HG02884 (cell line): ENCODE data around the gene TSPOAP1.
A peak's percentile ranks its signal among the peaks of the same experiment; 100 is the strongest.

Experiments
- ATAC-seq: cut with Tn5 transposase; IDR thresholded peaks from one replicate; pipeline ENCODE4 v1.9.1; 2021; ENCODE audit warnings: mild to moderate bottlenecking, moderate library complexity; ENCODE audit not compliant: unreplicated experiment

Gene TSPOAP1

DNA sequence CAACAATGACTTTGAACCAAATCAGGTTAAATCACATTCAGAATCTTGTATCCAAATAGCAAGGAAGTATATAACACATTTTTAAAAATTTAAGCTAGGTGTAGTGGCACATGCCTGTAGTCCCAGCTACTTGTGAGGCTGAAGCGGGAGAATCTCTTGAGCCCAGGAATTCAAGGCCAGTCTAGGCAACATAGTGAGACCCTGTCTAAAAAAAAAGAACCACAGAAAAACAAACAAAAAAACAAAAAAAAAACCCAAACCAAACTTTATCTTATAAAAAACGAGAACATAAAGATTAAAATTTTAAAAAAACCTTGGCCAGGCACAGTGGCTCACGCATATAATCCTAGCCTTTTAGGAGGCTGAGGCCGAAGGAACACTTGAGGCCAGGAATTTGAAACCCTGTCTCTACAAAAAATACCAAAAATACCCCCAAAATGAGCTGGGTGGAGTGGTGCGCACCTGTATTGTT, 11.8 kb upstream of the TSPOAP1 start:
- ATAC-seq: no peak

DNA sequence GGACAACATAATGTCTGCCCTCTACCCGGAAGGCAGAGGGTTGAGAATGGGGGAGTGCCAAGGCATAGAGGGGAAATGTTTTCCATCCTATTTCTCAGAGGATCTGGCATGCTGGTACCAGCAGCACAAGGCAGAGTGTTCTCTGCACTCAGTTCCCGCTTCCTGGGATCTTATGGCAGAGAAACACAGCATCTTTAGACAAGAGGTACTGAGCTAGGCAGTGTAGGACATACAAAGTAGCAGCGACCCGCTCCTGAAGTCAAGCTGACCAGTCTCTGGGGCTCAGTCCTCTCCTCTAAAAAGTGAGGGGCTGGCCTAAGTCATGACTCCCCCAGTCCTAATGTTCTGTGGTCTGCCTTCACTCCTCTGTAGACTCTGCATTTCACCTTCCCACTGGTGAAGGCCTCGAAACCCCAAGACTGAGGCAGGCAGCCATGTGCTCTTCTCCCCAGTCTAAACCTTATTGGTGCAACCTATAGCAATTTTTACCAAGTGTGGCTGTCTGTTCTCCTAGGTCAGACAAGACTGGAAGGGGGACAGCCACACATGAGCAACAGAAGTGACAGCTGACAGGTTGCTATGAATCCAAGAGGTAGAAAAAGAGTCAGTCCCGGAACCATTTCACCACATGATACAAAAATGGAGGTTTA, 11.3 kb upstream of the TSPOAP1 start:
- no peak for ATAC-seq

DNA sequence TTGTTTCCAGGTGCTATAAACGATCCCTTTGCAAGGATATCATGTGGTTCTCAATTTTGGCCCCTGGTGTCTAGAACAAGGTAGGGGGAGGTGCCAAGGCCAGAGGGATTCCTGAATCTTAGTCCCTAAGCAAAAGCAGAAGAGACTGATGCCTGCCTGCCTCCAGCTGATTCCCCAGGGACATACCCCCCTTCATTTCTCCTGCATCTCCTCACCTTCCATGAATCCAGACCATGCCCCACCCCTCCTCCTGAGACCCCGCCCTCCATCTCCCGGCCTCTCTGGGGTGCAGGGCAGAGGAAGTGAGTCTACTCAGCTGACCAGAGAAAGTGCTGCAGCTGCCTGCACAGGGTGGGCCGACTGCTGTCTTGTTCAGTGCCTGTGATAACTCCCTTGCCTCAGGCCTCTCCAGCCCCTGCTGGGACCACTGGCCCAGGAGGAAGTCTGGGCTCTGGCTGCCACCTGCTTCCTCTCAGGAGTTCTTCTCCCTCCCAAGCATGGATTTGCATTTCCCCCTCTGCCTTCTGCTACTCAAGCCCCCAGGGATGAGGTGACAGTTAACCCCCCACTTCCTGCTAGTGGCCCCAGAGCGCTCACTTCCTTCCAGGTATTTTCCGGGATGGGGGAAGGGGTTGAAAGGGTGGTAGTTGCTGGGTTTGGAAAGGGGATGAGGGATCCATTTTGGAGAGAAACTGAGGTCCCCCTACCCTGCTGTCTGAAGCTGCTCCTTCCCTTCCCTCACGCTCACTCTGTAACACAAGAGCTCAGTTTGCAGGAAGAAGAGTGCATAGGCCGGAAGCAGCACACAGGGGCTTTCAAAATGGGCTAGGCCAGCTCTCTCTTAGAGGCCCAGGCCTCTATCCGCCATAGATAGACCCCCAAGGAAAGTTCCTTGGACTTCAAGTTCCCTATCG, 10.5 kb upstream of the TSPOAP1 start:
- peak; percentile 24 for ATAC-seq

DNA sequence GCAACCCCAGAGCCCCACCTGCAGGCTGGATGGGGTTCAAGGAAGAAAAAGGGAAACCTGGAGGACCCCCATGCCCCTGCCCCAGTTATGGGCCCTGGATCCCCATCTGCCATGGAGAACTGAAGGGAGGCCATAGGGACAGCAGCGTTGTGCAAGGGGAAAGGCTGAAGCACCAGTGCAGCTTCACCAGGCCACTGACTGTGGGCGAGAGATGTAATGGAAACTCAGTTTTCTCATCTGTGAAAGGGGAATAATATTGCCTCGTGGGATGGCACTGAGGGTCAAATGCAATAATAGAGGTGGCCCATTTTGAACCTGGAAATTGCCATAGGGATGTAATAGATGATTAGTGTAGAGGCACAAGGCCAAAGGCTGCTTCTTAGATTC, 9.9 kb upstream of the TSPOAP1 start:
- ATAC-seq: no peak

DNA sequence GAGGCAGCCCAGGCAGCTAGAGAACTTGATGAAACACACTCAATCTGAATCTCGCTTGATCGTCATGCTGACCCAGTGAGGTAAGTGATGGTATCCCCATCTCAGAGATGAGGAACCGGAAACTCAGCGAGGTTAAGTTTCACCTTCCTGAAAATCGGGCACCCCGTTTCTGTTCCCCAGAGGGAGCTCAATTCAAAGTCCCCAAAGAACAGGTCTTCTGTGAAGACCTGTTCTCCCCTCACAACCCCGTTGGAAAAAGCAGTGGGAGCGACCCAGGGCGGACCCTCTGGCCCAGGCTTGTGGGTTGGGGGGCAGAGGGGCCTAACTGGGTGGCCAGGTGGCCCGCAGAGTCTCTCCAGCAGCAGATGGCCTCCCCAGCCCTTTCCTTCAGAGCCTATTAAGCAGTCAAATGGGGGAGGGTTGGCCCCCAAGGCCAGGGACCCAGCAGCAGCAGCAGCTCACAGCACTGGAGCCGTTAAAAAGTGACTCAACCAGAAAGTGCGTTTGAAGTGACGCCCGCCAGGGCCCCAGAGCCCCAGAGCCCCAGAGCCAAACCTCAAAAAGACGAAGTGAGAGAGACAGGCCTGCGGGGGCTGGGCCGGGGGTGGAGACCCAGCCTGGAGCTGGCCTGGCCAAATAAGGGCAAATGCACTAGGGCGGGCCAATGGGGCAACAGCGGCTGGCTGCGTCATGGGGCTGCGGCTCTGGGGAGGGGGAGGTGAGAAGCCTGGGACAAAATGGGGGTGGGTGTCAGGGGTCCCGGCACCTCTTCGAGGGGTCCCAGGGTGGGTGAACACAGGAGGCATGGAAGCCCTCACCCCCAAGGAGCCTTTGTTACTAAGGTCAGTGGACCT, 9.2 kb upstream of the TSPOAP1 start:
- ATAC-seq: peak; percentile 41

DNA sequence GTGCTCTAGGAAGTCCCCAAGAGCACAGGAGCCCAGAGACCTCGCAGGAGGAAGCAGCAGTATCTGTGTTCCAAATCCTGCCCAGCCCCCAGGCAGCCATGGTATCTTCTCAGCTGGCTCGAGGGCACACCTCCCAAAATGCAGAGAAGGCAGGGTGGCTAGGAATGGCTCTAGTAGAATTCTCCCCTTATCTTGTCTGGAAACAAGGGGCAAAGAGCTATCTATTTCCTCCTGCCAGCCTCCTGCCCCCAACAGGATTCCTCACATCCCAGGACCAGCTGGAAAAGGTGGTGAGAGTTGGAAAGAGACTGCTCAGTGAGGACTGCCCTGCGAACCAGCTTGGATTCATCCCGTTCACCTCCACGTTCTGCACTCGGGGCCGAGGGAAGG, 8.6 kb upstream of the TSPOAP1 start:
- ATAC-seq: no peak

DNA sequence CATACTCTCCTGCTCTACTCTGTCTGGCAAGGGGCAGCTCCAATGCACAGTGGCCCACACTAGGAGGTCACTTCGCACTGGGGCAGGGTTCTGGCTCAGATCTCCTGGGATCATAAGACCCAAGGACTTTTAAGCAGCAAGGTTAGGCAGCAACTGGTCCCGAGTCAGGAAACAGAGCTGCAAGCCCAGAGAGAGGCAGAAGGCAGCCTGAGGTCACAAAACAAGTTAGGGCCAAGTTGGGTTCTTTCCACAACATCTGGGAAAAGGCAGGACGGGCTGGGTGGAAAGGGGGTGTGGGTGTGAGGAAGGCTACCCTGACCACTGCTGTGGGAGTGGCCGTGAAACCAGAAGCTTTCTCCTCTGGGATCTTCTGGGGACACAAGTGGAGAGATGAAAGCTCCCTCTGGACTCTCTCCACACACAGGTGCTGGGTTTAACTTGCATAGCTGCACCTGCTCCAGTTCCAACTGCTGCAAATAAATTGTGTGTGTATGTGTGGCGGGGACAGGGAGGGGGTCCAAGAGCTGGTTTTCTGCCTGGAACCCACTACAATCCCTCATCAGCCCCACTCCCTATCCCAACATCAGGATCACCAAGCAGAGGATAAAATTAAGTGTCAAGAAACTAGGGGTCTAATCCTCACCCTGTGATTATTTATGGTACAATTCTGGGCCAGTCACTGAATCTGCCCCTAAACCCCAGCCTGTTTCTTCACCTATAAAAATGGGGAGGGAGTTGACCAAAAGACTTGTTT, 8.0 kb upstream of the TSPOAP1 start:
- ATAC-seq: no peak

DNA sequence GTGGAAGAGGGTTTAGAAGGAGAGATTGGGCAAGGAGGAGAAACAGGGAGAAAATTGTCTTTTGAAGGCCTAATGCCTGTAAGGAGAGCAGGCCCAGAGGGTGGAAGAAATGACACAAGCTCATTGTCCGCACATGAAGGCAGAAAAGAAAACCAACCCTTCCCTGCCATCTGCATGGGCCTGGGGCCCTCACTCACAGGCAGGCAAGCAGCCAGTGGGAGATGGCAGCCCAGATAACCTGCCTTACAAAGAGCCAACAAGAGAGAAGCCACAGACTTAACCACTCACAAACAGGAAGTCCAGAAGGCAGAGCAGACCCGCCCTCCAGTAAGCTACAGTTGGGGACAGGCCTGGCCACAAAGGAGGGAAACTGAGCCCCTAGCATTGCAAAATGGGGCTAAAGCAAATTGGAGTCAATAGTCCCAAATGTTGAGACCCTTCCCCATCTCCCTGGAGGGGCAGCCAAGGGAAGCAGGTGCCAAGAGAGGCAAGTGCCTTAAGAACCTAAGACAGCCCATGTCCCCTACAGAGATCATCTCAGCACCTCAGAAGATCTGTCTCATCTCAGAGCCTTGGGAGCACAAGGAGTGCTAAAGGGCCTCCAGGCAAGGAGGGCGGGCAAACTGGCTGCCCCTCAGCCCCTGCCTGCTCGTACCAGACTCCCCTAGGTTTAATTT, 7.3 kb upstream of the TSPOAP1 start:
- no peak for ATAC-seq

DNA sequence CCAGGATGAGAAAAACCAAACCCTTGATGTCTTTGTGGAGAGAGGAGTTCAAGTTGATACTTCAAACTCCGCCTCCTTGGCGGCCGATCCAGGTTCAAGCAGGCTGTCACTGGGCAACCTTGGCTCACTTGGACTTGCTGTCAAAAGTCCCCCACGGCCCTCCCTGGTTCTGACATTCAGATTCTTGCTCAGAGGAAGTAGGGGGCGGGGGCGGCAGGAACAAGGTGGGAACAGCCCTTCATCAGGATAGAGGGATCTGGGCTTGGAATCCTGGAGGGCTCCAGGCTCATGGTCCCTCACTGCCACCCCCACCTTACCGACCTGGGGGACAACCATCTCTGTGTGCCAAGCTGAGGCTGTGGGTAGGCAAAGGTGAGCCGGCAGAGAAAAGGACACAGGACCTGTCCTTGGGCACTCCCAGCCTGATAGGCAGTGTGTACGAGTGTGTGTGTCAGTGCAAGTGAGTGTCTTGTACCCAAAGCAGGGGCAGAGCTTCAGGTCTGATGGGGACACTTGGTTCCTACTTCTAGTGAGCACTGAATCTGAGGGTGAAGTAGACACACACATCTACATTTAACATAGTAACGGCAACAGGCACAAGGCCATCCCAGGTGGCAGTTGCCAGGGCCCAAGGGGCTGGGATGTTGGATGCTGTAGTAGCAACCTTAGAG, 6.6 kb upstream of the TSPOAP1 start:
- ATAC-seq: no peak

DNA sequence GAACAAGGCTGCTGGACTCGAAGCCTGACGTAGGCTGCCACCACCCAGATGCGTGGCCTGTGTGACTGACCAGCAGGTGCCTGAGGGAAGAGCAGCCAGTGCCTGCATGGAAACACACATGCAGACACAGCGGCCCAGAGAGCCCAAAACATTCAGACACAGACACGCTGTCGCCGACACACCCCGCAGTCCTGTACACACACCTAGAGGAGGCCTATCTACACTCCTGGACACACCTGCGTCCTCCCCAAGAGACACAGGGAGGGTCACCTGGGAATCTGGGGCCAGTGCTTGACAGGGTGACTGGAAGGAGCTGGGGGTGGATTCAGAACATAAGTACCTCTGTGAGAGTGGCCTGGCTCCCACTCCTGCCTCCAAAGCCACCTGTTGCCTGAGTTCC, 6.1 kb upstream of the TSPOAP1 start:
- no peak for ATAC-seq

DNA sequence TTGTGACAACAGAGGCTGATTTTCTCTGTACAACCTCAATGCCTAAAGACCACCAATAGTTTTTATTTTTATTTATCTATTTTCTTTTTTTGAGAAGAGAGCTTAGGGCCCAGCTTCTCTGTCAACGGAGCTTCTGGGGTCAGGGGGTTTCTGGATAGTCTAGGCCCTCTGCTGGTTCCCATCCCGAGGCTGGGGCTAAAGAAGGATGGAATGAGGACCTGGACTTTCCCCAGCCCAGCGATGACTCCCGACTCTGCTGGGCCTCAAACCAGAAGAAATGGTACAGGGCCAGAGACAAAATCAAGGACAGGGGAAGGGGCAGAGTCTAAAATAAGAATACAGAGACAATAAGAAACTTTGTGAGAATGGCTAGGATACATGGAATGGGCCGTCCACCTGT, 5.7 kb upstream of the TSPOAP1 start:
- no peak for ATAC-seq

DNA sequence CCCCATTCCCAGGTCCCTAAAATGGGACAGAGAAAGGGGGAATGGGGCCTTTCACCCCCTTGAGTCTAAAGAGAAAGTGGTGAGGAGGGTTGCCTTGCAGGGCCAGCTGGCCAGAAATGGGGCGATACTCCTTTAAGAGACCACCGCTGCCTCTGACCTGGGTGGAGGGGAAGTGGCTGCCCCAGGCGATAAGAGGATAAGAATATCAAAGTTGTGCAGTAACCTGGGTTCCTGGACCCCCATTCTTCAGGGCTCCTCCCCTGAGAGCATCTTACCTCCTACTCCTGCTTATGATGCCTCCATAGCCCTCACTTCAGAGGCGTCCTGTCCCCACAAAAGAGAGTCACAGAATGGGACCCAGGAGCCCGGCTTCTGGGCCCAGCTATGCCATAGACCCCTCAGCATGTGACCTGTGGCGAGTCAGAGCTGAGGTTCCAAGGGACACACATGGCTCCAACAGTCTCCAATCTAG, 5.2 kb upstream of the TSPOAP1 start:
- no peak for ATAC-seq

DNA sequence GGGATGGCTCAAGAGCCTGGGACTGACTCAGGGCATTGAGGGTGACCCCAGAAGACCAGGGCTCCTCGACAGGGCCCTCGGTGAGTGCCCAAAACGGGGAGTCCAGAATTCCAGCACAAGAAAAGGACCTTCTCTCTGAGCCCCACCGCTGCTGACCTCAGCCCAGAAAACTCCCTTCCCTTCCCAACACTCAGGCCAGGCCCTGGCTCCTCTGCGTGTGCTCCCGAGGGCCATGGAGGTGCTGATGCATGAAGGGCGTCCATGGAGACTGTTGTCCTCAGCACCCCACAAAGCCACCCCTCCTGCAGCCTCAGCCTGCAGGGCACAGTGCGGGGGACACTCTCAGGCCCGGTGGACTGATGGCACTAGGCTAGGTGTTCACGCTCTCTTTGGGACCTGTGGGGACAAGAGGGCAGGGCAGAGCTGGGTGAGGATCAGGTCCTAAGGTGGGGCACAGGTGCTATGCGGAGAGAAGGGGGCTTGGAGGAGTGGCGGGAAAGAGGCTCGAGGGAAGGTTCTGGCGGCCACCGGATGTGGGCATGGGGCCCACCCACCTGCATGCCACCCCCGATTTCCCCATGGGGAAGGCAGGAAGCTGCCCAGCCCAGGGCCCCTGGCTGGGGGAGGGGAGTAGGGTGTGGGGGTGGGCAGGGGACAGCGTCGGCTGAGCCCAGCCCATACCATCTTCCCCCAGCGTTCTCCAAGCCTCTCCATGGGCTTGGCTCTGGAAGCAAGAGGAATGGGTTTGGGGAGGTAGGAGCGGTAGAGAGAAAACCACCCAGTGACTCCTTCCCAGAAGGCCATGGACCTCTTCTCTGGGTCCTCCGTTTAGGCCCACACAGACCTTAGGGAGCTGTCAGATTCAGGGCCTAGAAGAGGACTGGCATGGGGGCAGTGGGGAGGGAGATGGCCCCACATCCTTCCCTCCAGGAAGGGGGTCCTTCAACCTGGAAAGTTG, 4.5 kb upstream of the TSPOAP1 start:
- ATAC-seq: no peak

DNA sequence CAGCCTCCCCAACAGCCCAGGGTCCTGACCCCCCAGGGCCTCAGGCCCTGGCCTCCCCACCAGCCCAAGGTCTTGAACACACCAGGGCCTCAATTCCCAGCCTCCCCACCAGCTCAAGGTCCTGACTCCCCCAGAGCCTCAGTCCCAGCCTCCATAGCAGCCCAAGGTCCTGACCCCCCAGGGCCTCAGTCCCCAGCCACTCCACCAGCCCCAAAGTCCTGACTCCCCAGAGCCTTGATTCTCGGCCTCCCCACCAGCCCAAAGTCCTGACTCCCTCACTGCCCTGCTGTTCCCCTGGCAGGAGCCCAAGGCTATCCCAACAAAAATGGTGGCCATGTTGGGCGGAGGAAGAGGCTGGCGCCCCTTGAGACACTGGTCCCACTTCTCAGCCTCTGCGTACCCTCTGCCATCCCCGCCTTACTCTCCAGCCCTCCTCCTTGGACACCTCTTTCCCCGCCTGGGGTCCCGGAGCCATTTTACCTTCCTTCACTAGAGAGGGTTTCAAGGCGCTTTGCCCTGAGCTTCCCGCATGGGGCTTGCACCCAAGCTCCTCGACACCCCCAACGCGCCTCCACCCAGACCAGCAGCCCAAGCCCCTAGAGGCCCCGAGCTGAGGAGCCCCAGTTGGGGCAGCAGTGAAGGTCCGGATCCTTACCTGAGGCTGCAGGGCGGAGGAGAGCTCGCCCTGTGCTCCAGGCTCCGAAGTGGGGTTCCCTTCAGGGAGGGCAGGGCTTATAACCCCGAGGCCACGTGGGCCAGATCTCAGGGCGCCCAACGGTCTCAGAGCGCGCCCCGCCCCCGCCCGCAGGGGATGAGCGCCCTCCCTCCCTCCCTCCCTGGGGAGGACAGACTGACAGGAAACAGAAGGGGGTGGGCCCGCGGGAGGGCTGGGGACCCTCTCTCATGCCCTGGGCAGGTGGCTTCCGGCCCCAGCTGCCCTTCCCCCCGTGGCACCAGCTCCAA, 3.5 kb upstream of the TSPOAP1 start:
- no peak for ATAC-seq

DNA sequence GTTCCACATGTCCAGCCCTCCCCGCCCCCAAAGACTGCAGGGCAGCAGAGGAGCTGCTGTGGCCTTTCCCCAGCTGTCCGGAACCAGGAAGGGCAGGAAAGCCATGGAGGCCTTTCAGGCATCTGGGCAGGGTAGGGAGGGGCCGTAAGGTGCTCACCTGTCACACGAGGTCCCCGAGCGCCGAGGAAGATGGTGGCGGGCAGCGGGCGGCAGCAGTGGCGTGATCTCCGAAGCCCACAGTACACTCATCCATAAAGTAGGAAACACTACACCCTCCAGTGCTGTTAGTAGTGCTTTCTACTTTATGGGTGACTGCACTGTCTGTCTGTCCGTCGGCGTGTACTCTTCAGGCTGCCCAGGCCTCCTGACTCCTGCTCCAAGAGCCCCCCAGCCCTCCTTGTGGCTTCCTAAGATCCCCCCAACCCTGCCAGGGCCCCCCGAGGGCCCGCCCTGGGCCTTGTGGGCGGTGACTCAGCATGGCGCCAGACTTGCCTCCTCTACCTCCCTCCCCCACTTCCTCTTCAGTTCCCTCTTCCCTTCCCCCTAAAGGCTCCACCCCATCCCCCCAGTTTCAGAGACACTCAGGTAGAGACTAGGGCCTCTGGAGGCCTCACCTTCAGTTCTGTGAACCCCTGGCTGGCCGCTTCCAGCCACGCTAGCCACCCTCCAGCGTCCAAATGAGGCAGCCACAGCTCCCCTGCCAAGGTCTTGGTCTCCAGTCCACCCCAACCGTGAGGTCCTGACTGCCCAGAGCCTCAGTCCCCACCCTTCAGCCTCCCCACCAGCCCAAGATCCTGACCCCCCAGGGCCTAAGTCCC, 2.6 kb upstream of the TSPOAP1 start:
- ATAC-seq: no peak

DNA sequence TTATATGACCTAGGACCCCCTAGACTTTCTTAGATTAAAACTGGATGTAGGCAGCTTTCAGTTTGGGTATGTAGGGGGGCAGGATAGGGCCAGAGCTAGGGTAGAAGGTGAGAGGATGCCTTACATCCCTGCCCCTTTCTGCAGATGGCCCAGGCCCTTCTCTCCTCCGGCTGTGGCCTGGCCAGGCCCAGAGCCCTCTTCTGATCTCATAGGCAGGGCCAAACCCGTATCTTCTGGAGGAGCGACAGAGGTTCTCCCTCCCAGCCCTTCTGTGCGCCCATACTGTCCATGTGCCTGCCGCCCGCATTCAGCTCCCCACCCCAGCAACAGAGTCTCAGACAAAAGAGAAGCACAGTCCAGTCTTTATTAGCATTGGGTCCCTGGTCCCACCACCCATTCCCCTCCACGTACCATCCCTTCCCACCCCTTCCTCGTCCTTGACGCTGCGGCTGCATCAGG, 2.0 kb upstream of the TSPOAP1 start:
- no peak for ATAC-seq
